HepG2 (cell line): ENCODE data around the gene FBXL13. TPM values are rescaled to one million over a fixed set of nuclear protein-coding genes. Genes with fewer than 3 reads are reported as not detected.

Experiments used
- BCL3 ChIP-seq: sonication (generic); formaldehyde crosslinking; IDR thresholded peaks from 2 replicates; pipeline ENCODE4 v1.5.1; 2020; ENCODE audit warnings: mild to moderate bottlenecking, missing genetic modification reagents, moderate library complexity
- BRF2 ChIP-seq: sonication (generic); formaldehyde crosslinking; IDR thresholded peaks from 2 replicates; pipeline ENCODE4 v1.8.1; 2022; ENCODE audit warnings: mild to moderate bottlenecking, missing genetic modification reagents
- KDM2A ChIP-seq: sonication (generic); formaldehyde crosslinking; IDR thresholded peaks from 2 replicates; pipeline ENCODE4 v1.4.0; 2020; ENCODE audit warnings: low read depth, missing genetic modification reagents, borderline replicate concordance
- MAX ChIP-seq: IDR thresholded peaks from 2 replicates; pipeline ENCODE4 v1.6.1; 2012; ENCODE audit warnings: inconsistent platforms
- NFAT5 ChIP-seq: sonication (generic); formaldehyde crosslinking; IDR thresholded peaks from 2 replicates; pipeline ENCODE4 v1.4.0; 2020; ENCODE audit warnings: missing genetic modification reagents
- NFATC3 ChIP-seq: sonication (generic); formaldehyde crosslinking; IDR thresholded peaks from 2 replicates; pipeline ENCODE4 v1.5.1; 2020; ENCODE audit warnings: mild to moderate bottlenecking, missing genetic modification reagents
- NKX3-1 ChIP-seq: sonication (generic); formaldehyde crosslinking; IDR thresholded peaks from 2 replicates; pipeline ENCODE4 v1.5.0; 2020; ENCODE audit warnings: missing genetic modification reagents
- PBX2 ChIP-seq: IDR thresholded peaks from 2 replicates; pipeline ENCODE4 v1.6.1; 2016; ENCODE audit warnings: control low read depth
- PHF21A ChIP-seq: sonication (generic); formaldehyde crosslinking; IDR thresholded peaks from 2 replicates; pipeline ENCODE4 v1.5.0; 2020; ENCODE audit warnings: mild to moderate bottlenecking, missing genetic modification reagents
- REXO4 ChIP-seq: sonication (generic); formaldehyde crosslinking; IDR thresholded peaks from 2 replicates; pipeline ENCODE4 v1.8.0; 2022; ENCODE audit warnings: missing genetic modification reagents, mild to moderate bottlenecking, borderline replicate concordance
- SRSF1 ChIP-seq: fragments of 200-400 bp; formaldehyde crosslinking; optimal IDR thresholded peaks from 2 replicates; pipeline ENCODE3; 2017; ENCODE audit warnings: mild to moderate bottlenecking, low read depth, low read length, moderate library complexity
- TAF1 ChIP-seq: sonication (generic); formaldehyde crosslinking; IDR thresholded peaks from 2 replicates; pipeline ENCODE4 v1.4.0; 2020; ENCODE audit warnings: missing genetic modification reagents
- TARDBP ChIP-seq: sonication (generic); formaldehyde crosslinking; IDR thresholded peaks from 2 replicates; pipeline ENCODE4 v1.8.0; 2022; ENCODE audit warnings: mild to moderate bottlenecking, missing genetic modification reagents
- THAP11 ChIP-seq: IDR thresholded peaks from 2 replicates; pipeline ENCODE4 v1.6.1; 2016; ENCODE audit warnings: missing biosample characterization, missing genetic modification reagents
- ZNF432 ChIP-seq: sonication (generic); formaldehyde crosslinking; IDR thresholded peaks from 2 replicates; pipeline ENCODE4 v1.5.0; 2020; ENCODE audit warnings: missing genetic modification reagents, mild to moderate bottlenecking, borderline replicate concordance
- ZNF746 ChIP-seq: sonication (generic); formaldehyde crosslinking; IDR thresholded peaks from 2 replicates; pipeline ENCODE4 v1.8.0; 2022; ENCODE audit warnings: mild to moderate bottlenecking, missing genetic modification reagents
- ZNF780A ChIP-seq: sonication (generic); formaldehyde crosslinking; IDR thresholded peaks from 2 replicates; pipeline ENCODE4 v1.8.0; 2022; ENCODE audit warnings: mild to moderate bottlenecking, missing genetic modification reagents, moderate library complexity
- ZNF792 ChIP-seq: IDR thresholded peaks from 2 replicates; pipeline ENCODE4 v1.6.1; 2016
- ZXDC ChIP-seq: sonication (generic); formaldehyde crosslinking; IDR thresholded peaks from 2 replicates; pipeline ENCODE4 v1.5.0; 2020; ENCODE audit warnings: mild to moderate bottlenecking, missing genetic modification reagents
- polyA plus RNA-seq, 8 experiments: library from polyadenylated mRNA; depleted of rRNA in 3 of 8; stranded (reverse) in 7 of 8; unstranded in 1 of 8; fragments of >200 nt; fragmentation: Illumina TruSeq in 4 of 8; extraction: Trizol in 4 of 8; gene quantifications; 2 replicates each; pipeline versions ENCODE4 v1.2.1 to v1.2.3, GENCODE V29; 2011 to 2016; ENCODE audit warnings: low read depth in 4 of 8, missing spikeins in 1 of 8, mixed read lengths in 1 of 8; ENCODE audit not compliant: insufficient read depth in 1 of 8
- total RNA-seq, 5 experiments: library from RNA; depleted of rRNA; stranded (reverse); fragments of >200 nt; fragmentation: Illumina TruSeq; extraction: Trizol; gene quantifications; 2 replicates each; pipeline ENCODE4 v1.2.3, GENCODE V29; 2016; ENCODE audit warnings: low read depth in 1 of 5

Gene FBXL13
- total and polyA plus RNA-seq, 2 of the 13 experiments (the other 11 are each of a cell fraction or from before 2014, with no cell fraction given) = 0.24 to 0.77 TPM

GRCh38 chr7:102860351-102860811 is 214.2 kb downstream of the FBXL13 start (continued):
- no peak for TF ChIP-seq KDM2A (CRISPR knock-in tag)
- TF ChIP-seq SRSF1 = no peak
- TF ChIP-seq NFAT5 (CRISPR knock-in tag) = no peak
- TF ChIP-seq TAF1 (CRISPR knock-in tag) = no peak
- no peak for TF ChIP-seq BRF2
- TF ChIP-seq PBX2 (CRISPR knock-in tag) = no peak
- no peak for TF ChIP-seq ZNF746 (CRISPR knock-in tag)
- TF ChIP-seq NKX3-1 (CRISPR knock-in tag) = no peak
- TF ChIP-seq ZXDC (CRISPR knock-in tag) = no peak
- TF ChIP-seq TARDBP (CRISPR knock-in tag) = 0 out of 2 replicates have a peak, but pooled peaks have one; percentile 53
- peak; percentile 42; the same call in 1 of the 2 replicates for TF ChIP-seq MAX
- TF ChIP-seq PHF21A (CRISPR knock-in tag) = no peak
- no peak for TF ChIP-seq ZNF792 (CRISPR knock-in tag)
- no peak for TF ChIP-seq BCL3
- no peak for TF ChIP-seq ZNF432 (CRISPR knock-in tag)
- no peak for TF ChIP-seq ZNF780A (CRISPR knock-in tag)
- TF ChIP-seq THAP11 (CRISPR knock-in tag) = 0 out of 2 replicates have a peak, but pooled peaks have one; percentile 15
- TF ChIP-seq REXO4 (CRISPR knock-in tag) = no peak
- no peak for TF ChIP-seq NFATC3
